Measurements from ENCODE around the gene PSIP1.

DNA sequence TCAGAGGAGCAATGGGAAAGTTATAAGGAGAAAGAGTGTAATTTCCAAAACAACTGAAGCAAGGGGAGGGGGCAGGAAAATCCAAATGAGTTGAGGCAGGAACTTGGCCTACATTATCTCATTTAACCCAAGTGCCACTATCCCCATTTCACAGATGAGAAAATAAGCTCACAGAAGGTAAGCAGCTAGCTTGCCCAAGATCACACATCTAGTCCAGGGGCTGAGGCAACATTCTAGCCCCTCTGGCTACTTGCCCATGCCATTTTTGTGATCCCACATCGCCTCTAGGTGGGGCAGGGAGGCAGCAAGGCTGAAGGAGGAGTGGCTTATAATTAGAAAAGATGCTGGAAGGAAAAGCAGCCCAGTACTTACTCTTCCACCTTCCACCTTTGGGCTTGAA lies 2.6 kb upstream of the PSIP1 start:
- TF ChIP-seq EZH2 (IDR thresholded peaks at IDR 0.05; ENCODE audit: insufficient read depth, poor library complexity, severe bottlenecking) (no peak), EZH2phosphoT487 (IDR thresholded peaks at IDR 0.05; ENCODE audit: insufficient read depth, low read depth) (no peak)
